HepG2 (cell line): ENCODE measurements around the gene SYTL1. TPM values are rescaled to one million over a fixed set of nuclear protein-coding genes. Genes with fewer than 3 reads are reported as not detected.
A peak's percentile ranks its signal among the peaks of the same experiment; 100 is the strongest.

Source experiments
- ATAC-seq: fragments of 200-7000 bp; cut with Tn5 transposase; 3 replicates; pipeline ENCODE4 v1.9.1; 2020; ENCODE audit warnings: mild to moderate bottlenecking, moderate library complexity
- BruUV-seq: library from RNA; stranded (reverse); fragments of 400-500 nt; replicated peaks from 2 replicates; lab custom pipeline; 2021; lab: Mats Ljungman, UMichigan
- CTCF ChIA-PET: fragments of 300-600 bp; formaldehyde crosslinking; extraction: SDS; loops from one replicate; lab custom pipeline; 2021; ENCODE audit warnings: low total read pairs, inconsistent platforms, low intra/inter-chr PET ratio; lab: Yijun Ruan, JAX
- POLR2A ChIA-PET: fragments of 350-600 bp; sonication (Branson Sonifier 250); formaldehyde crosslinking; loops from one replicate; lab custom pipeline; 2020; ENCODE audit warnings: antibody characterized with exemption, inconsistent platforms; lab: Yijun Ruan, JAX
- DNase-seq: peaks from one replicate; pipeline ENCODE4 v3.0.0-alpha.2; 2015; ENCODE audit warnings: low spot score
- FAIRE-seq: peaks from 3 replicates; lab custom pipeline; 2011; peaks lifted over from hg19 to GRCh38; lab: Jason Lieb, UNC
- H2AFZ ChIP-seq: one replicate; pipeline ENCODE4 v1.6.1; 2011; ENCODE audit warnings: low read length, inconsistent platforms
- H3K27ac ChIP-seq: fragments of 300-600 bp; 3 replicates; pipeline ENCODE4 v1.8.0; 2011; ENCODE audit warnings: mixed run types, mild to moderate bottlenecking, mixed read lengths, low read length, inconsistent platforms; ENCODE audit not compliant: insufficient read depth; ENCODE audit errors: extremely low read length
- H3K27me3 ChIP-seq, 2 experiments: fragments of 200-600 bp in 1 of 2; 2 replicates in 1 of 2; 3 replicates in 1 of 2; pipeline versions ENCODE4 v1.6.0 to v1.8.0; 2011; ENCODE audit warnings: low read length in 2 of 2, mild to moderate bottlenecking in 2 of 2, moderate library complexity in 2 of 2, inconsistent platforms in 1 of 2; ENCODE audit not compliant: insufficient read depth in 2 of 2, control insufficient read depth in 1 of 2
- H3K36me3 ChIP-seq, 2 experiments: fragments of 200-600 bp in 1 of 2; replicated peaks in 1 of 2; 2 replicates in 1 of 2; 3 replicates in 1 of 2; pipeline versions ENCODE4 v1.5.1 to v1.8.0; 2011; ENCODE audit warnings: low read length in 2 of 2, inconsistent platforms in 1 of 2; ENCODE audit not compliant: insufficient read depth in 2 of 2, control insufficient read depth in 1 of 2
- H3K4me1 ChIP-seq: 2 replicates; pipeline ENCODE4 v1.5.1; 2012; ENCODE audit warnings: low read length, inconsistent platforms; ENCODE audit not compliant: insufficient read depth
- H3K4me2 ChIP-seq: 2 replicates; pipeline ENCODE4 v1.6.0; 2011; ENCODE audit warnings: low read depth, low read length, inconsistent platforms
- H3K4me3 ChIP-seq, 3 experiments: fragments of 200-600 bp in 1 of 3; sonication (generic), shearing (Covaris generic) in 1 of 3; replicated peaks in 1 of 3; 2 replicates each; pipeline ENCODE4 v1.5.1; 2011 to 2016; ENCODE audit warnings: low read length in 3 of 3, inconsistent platforms in 2 of 3, low read depth in 2 of 3, mild to moderate bottlenecking in 2 of 3, control low read depth in 1 of 3, mixed read lengths in 1 of 3; ENCODE audit not compliant: insufficient read depth in 1 of 3
- H3K79me2 ChIP-seq: one replicate; pipeline ENCODE4 v1.6.1; 2011; ENCODE audit warnings: low read length, inconsistent platforms; ENCODE audit not compliant: insufficient read depth
- H3K9ac ChIP-seq: 2 replicates; pipeline ENCODE4 v1.6.0; 2011; ENCODE audit warnings: mild to moderate bottlenecking, low read depth, low read length, inconsistent platforms; ENCODE audit not compliant: insufficient read depth
- H3K9me3 ChIP-seq: 2 replicates; pipeline ENCODE4 v1.5.1; 2012; ENCODE audit warnings: mild to moderate bottlenecking, low read length
- H4K20me1 ChIP-seq: 2 replicates; pipeline ENCODE4 v1.6.0; 2011; ENCODE audit warnings: inconsistent platforms, mild to moderate bottlenecking, low read length, moderate library complexity; ENCODE audit not compliant: insufficient read depth
- BRCA1 ChIP-seq: sonication (generic); formaldehyde crosslinking; IDR thresholded peaks from 2 replicates; pipeline ENCODE4 v1.4.0; 2020; ENCODE audit warnings: missing genetic modification reagents
- CHCHD3 ChIP-seq: sonication (generic); formaldehyde crosslinking; IDR thresholded peaks from 2 replicates; pipeline ENCODE4 v1.8.0; 2022; ENCODE audit warnings: mild to moderate bottlenecking, missing genetic modification reagents, moderate library complexity
- ETV6 ChIP-seq: sonication (generic); formaldehyde crosslinking; conservative IDR thresholded peaks from 2 replicates; pipeline ENCODE4 v1.4.0; 2020; ENCODE audit warnings: missing genetic modification reagents
- FOXA1 ChIP-seq, 2 experiments: fragments of 450-650 bp in 1 of 2; sonication (generic) in 1 of 2; formaldehyde crosslinking in 1 of 2; IDR thresholded peaks; 2 replicates each; pipeline versions ENCODE4 v1.4.0 to v1.6.1; 2016 to 2020; ENCODE audit warnings: missing genetic modification reagents in 1 of 2
- FOXC1 ChIP-seq: sonication (generic); formaldehyde crosslinking; IDR thresholded peaks from 2 replicates; pipeline ENCODE4 v1.8.0; 2022; ENCODE audit warnings: mild to moderate bottlenecking, missing genetic modification reagents, borderline replicate concordance
- JUN ChIP-seq: sonication (generic); formaldehyde crosslinking; IDR thresholded peaks from 2 replicates; pipeline ENCODE4 v1.4.0; 2020; ENCODE audit warnings: mild to moderate bottlenecking, missing genetic modification reagents
- KMT2A ChIP-seq: sonication (generic); formaldehyde crosslinking; IDR thresholded peaks from 2 replicates; pipeline ENCODE4 v1.4.0; 2020; ENCODE audit warnings: missing genetic modification reagents
- MEF2D ChIP-seq: sonication (generic); formaldehyde crosslinking; IDR thresholded peaks from 2 replicates; pipeline ENCODE4 v1.5.1; 2020; ENCODE audit warnings: mild to moderate bottlenecking, missing genetic modification reagents
- PAX8 ChIP-seq: sonication (generic); formaldehyde crosslinking; IDR thresholded peaks from 2 replicates; pipeline ENCODE4 v1.8.0; 2022; ENCODE audit warnings: mild to moderate bottlenecking, missing genetic modification reagents, borderline replicate concordance
- SALL2 ChIP-seq: sonication (generic); formaldehyde crosslinking; IDR thresholded peaks from 2 replicates; pipeline ENCODE4 v1.8.1; 2023; ENCODE audit warnings: mild to moderate bottlenecking, missing genetic modification reagents, inconsistent platforms
- SSRP1 ChIP-seq: IDR thresholded peaks from 2 replicates; pipeline ENCODE4 v1.6.1; 2016; ENCODE audit warnings: control low read depth
- TEAD3 ChIP-seq: optimal IDR thresholded peaks from 2 replicates; pipeline ENCODE3; 2016; ENCODE audit warnings: borderline replicate concordance
- ZFX ChIP-seq: sonication (generic); formaldehyde crosslinking; IDR thresholded peaks from 2 replicates; pipeline ENCODE4 v1.4.0; 2020; ENCODE audit warnings: mild to moderate bottlenecking, low read depth, missing genetic modification reagents, moderate library complexity
- ZNF160 ChIP-seq: sonication (generic); formaldehyde crosslinking; IDR thresholded peaks from 2 replicates; pipeline ENCODE4 v1.8.0; 2022; ENCODE audit warnings: mild to moderate bottlenecking, inconsistent platforms, missing genetic modification reagents
- ZNF343 ChIP-seq: sonication (generic); formaldehyde crosslinking; IDR thresholded peaks from 2 replicates; pipeline ENCODE4 v1.4.0; 2020; ENCODE audit warnings: mild to moderate bottlenecking, missing genetic modification reagents
- ZNF510 ChIP-seq: sonication (generic); formaldehyde crosslinking; IDR thresholded peaks from 2 replicates; pipeline ENCODE4 v1.4.0; 2020; ENCODE audit warnings: low read depth, mild to moderate bottlenecking, missing genetic modification reagents
- ZNF543 ChIP-seq: sonication (generic); formaldehyde crosslinking; IDR thresholded peaks from 2 replicates; pipeline ENCODE4 v1.4.0; 2020; ENCODE audit warnings: mild to moderate bottlenecking, missing genetic modification reagents
- ZNF572 ChIP-seq: sonication (generic); formaldehyde crosslinking; IDR thresholded peaks from 2 replicates; pipeline ENCODE4 v1.5.1; 2020; ENCODE audit warnings: mild to moderate bottlenecking, missing genetic modification reagents
- ZNF616 ChIP-seq: sonication (generic); formaldehyde crosslinking; IDR thresholded peaks from 2 replicates; pipeline ENCODE4 v1.5.0; 2020; ENCODE audit warnings: low read depth, mild to moderate bottlenecking, missing genetic modification reagents
- ZNF746 ChIP-seq: sonication (generic); formaldehyde crosslinking; IDR thresholded peaks from 2 replicates; pipeline ENCODE4 v1.8.0; 2022; ENCODE audit warnings: mild to moderate bottlenecking, missing genetic modification reagents
- ZNF761 ChIP-seq: sonication (generic); formaldehyde crosslinking; conservative IDR thresholded peaks from 2 replicates; pipeline ENCODE4 v1.4.0; 2020; ENCODE audit warnings: mild to moderate bottlenecking, missing genetic modification reagents
- WGBS: methylation state at CpG from one replicate; pipeline ENCODE4 v1.1.6; 2017; ENCODE audit warnings: low lambda C conversion rate; 5-methylcytosine and 5-hydroxymethylcytosine counted together
- in situ Hi-C: cut with HindIII; loops from 2 replicates; pipeline ENCODE4 v1.10.0; 2017; ENCODE audit warnings: low pct_unique_long_range_greater_than_20kb; ENCODE audit not compliant: extremely low pct_ligation_motif_present
- intact Hi-C: fragments of 100-400 bp; cut with micrococcal nuclease; formaldehyde crosslinking; loops from one replicate; pipeline ENCODE4 v1.10.0; 2022; ENCODE audit not compliant: unreplicated experiment
- polyA plus RNA-seq, 8 experiments: library from polyadenylated mRNA; depleted of rRNA in 3 of 8; stranded (reverse) in 7 of 8; unstranded in 1 of 8; fragments of >200 nt; fragmentation: Illumina TruSeq in 4 of 8; extraction: Trizol in 4 of 8; gene quantifications; 2 replicates each; pipeline versions ENCODE4 v1.2.1 to v1.2.3, GENCODE V29; 2011 to 2016; ENCODE audit warnings: low read depth in 4 of 8, missing spikeins in 1 of 8, mixed read lengths in 1 of 8; ENCODE audit not compliant: insufficient read depth in 1 of 8
- total RNA-seq, 5 experiments: library from RNA; depleted of rRNA; stranded (reverse); fragments of >200 nt; fragmentation: Illumina TruSeq; extraction: Trizol; gene quantifications; 2 replicates each; pipeline ENCODE4 v1.2.3, GENCODE V29; 2016; ENCODE audit warnings: low read depth in 1 of 5
- TF ChIP-seq, protein P1 (sequence below): sonication (generic); formaldehyde crosslinking; IDR thresholded peaks from 2 replicates; pipeline ENCODE4 v1.4.0; 2020; ENCODE audit warnings: mild to moderate bottlenecking, missing genetic modification reagents
- TF ChIP-seq, protein P2 (sequence below): sonication (generic); formaldehyde crosslinking; IDR thresholded peaks from 2 replicates; pipeline ENCODE4 v1.4.0; 2020; ENCODE audit warnings: missing genetic modification reagents

SYTL1 gene
- total and polyA plus RNA-seq, 2 of the 13 experiments (the other 11 are each of a cell fraction or from before 2014, with no cell fraction given) = 11.1 to 17.8 TPM

DNA sequence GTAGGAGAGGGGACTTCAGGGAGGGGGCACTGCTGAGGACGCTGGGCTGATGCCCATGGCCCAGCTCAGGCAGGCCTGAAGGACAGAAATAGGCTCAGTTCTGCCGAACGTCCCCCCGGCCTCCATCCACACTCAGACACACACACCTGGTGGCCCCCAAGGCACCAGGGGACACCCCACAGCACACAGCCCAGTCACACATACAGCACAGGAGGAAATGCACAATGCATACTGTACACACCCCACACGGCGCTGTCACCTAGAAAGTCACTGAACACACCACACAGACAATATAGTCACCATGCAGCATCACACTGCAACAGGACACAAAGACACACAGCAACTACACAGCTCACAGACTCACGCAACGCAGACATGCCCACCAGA, 562 bp downstream of the SYTL1 start:
- DNase-seq = no peak
- H3K79me2 ChIP-seq = no peaks in the 10 kb centered on the region
- FAIRE-seq = no peak
- no peaks in the 10 kb centered on the region for H3K36me3 ChIP-seq
- no peaks in the 10 kb centered on the region for H4K20me1 ChIP-seq
- BruUV-seq = TSS peak; percentile 95
- ChIA-PET CTCF (no interaction called here), POLR2A (interaction anchor here (1.5 to 3.2 kb wide), 5 partner anchors 10 to 23 kb away, joined by 3 to 36 read pairs (median 12); partner anchors contain the start of gene MAP3K6)
- ATAC-seq = peak; percentile 52
- H3K4me1 ChIP-seq = peaks cover 20% of the 10 kb centered on the region
- H3K9ac ChIP-seq = peak overlapping the region; percentile 72
- no peak overlapping the region for H2AFZ ChIP-seq
- in situ Hi-C loops = no loop called here
- intact Hi-C loops = no loop called here
- H3K27me3 ChIP-seq = no peaks in the 10 kb centered on the region; a peak in 1 of 5 replicates
- no peaks in the 10 kb centered on the region for H3K9me3 ChIP-seq
- 0% methylated on average over 3 of the region's 8 CpGs for WGBS
- peak overlapping the region; percentile 54 for H3K27ac ChIP-seq
- H3K4me3 ChIP-seq = peak overlapping the region; percentile 65 to 84 (median 79)
- peak overlapping the region; percentile 99 for H3K4me2 ChIP-seq
- TF ChIP-seq MEF2D (CRISPR knock-in tag) (no peak), ZNF510 (peak; percentile 32; the same call in 1 of the 2 replicates), ZNF746 (CRISPR knock-in tag) (no peak), ZNF543 (CRISPR knock-in tag) (no peak), ZNF572 (CRISPR knock-in tag) (no peak), SALL2 (CRISPR knock-in tag) (0 out of 2 replicates have a peak, but pooled peaks have one; percentile 7), ZNF616 (CRISPR knock-in tag) (no peak), SSRP1 (0 out of 2 replicates have a peak, but pooled peaks have one; percentile 71), BRCA1 (CRISPR knock-in tag) (no peak), ZNF761 (CRISPR knock-in tag) (0 out of 2 replicates have a peak, but pooled peaks have one; percentile 18), FOXA1 (IDR thresholded peaks at IDR 0.05) (no peak), FOXA1 (CRISPR knock-in tag; IDR thresholded peaks at IDR 0.05) (0 out of 2 replicates have a peak, but pooled peaks have one; percentile 5), FOXC1 (CRISPR knock-in tag) (peak; percentile 22; the same call in 1 of the 2 replicates), ZFX (CRISPR knock-in tag) (peak; percentile 11; the same call in 1 of the 2 replicates), ZNF160 (CRISPR knock-in tag) (no peak), ETV6 (no peak), CHCHD3 (0 out of 2 replicates have a peak, but pooled peaks have one; percentile 7), KMT2A (CRISPR knock-in tag) (no peak), TEAD3 (CRISPR knock-in tag) (no peak), JUN (CRISPR knock-in tag) (0 out of 2 replicates have a peak, but pooled peaks have one; percentile 6), PAX8 (CRISPR knock-in tag) (no peak), ZNF343 (CRISPR knock-in tag) (0 out of 2 replicates have a peak, but pooled peaks have one; percentile 19)
- TF ChIP-seq, protein P1, sequence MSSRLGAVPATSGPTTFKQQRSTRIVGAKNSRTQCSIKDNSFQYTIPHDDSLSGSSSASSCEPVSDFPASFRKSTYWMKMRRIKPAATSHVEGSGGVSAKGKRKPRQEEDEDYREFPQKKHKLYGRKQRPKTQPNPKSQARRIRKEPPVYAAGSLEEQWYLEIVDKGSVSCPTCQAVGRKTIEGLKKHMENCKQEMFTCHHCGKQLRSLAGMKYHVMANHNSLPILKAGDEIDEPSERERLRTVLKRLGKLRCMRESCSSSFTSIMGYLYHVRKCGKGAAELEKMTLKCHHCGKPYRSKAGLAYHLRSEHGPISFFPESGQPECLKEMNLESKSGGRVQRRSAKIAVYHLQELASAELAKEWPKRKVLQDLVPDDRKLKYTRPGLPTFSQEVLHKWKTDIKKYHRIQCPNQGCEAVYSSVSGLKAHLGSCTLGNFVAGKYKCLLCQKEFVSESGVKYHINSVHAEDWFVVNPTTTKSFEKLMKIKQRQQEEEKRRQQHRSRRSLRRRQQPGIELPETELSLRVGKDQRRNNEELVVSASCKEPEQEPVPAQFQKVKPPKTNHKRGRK (CRISPR knock-in tag) = no peak
- TF ChIP-seq, protein P2, sequence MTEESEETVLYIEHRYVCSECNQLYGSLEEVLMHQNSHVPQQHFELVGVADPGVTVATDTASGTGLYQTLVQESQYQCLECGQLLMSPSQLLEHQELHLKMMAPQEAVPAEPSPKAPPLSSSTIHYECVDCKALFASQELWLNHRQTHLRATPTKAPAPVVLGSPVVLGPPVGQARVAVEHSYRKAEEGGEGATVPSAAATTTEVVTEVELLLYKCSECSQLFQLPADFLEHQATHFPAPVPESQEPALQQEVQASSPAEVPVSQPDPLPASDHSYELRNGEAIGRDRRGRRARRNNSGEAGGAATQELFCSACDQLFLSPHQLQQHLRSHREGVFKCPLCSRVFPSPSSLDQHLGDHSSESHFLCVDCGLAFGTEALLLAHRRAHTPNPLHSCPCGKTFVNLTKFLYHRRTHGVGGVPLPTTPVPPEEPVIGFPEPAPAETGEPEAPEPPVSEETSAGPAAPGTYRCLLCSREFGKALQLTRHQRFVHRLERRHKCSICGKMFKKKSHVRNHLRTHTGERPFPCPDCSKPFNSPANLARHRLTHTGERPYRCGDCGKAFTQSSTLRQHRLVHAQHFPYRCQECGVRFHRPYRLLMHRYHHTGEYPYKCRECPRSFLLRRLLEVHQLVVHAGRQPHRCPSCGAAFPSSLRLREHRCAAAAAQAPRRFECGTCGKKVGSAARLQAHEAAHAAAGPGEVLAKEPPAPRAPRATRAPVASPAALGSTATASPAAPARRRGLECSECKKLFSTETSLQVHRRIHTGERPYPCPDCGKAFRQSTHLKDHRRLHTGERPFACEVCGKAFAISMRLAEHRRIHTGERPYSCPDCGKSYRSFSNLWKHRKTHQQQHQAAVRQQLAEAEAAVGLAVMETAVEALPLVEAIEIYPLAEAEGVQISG (CRISPR knock-in tag) = no peak
